ENCODE data around the gene TIMM29.
"Not testable (repeated sequence)": the region's sequence is repeated elsewhere in the genome, so short reads cannot be mapped to it uniquely, and the experiment has no call there.

GRCh38 chr19:10941649-10942048 is 13.0 kb downstream of the TIMM29 start:
- not testable (repeated sequence) for TF ChIP-seq EZH2 (IDR thresholded peaks at IDR 0.05; ENCODE audit: insufficient read depth, poor library complexity, severe bottlenecking); EZH2phosphoT487 (IDR thresholded peaks at IDR 0.05; ENCODE audit: insufficient read depth, low read depth)

Data from GM23248 (cell line).